Gastroesophageal sphincter (tissue), 4 donors: Measurements from ENCODE around the gene KCTD10. TPM values are rescaled to one million over a fixed set of nuclear protein-coding genes. Genes with fewer than 3 reads are reported as not detected.
"Not testable (repeated sequence)": the region's sequence is repeated elsewhere in the genome, so short reads cannot be mapped to it uniquely, and the experiment has no call there.

Experiments
- ATAC-seq: fragments of 150-250 bp; one replicate; pipeline ENCODE4 v1.9.1; 2016; ENCODE audit warnings: mild to moderate bottlenecking, moderate library complexity
- H3K27ac ChIP-seq, 4 donors: fragments of 200-600 bp; sonication (generic) in 3 of 4; 1 replicate in 3 of 4; 2 replicates in 1 of 4; pipeline ENCODE4 v1.5.1; 2016 to 2019
- H3K27me3 ChIP-seq: fragments of 200-600 bp; sonication (generic); one replicate; pipeline ENCODE4 v1.5.1; 2019
- H3K36me3 ChIP-seq, 2 donors: fragments of 200-600 bp; sonication (generic); one replicate each; pipeline ENCODE4 v1.5.1; 2019; ENCODE audit warnings: control low read depth in 1 of 2
- H3K4me1 ChIP-seq, 3 donors: fragments of 200-600 bp; sonication (generic); 1 replicate in 2 of 3; 2 replicates in 1 of 3; pipeline ENCODE4 v1.5.1; 2016 to 2019; ENCODE audit warnings: control low read depth in 2 of 3
- H3K4me3 ChIP-seq, 2 donors: fragments of 200-600 bp; sonication (generic); one replicate each; pipeline ENCODE4 v1.5.1; 2019; ENCODE audit warnings: mild to moderate bottlenecking in 1 of 2, moderate library complexity in 1 of 2
- H3K9me3 ChIP-seq, 3 donors: fragments of 200-600 bp; sonication (generic); one replicate each; pipeline ENCODE4 v1.5.1; 2017 to 2019; ENCODE audit warnings: control low read depth in 2 of 3
- CTCF ChIP-seq, 4 experiments: fragments of 200-600 bp in 2 of 4; fragments of 450-650 bp in 2 of 4; sonication (generic) in 1 of 4; IDR thresholded peaks; one replicate each; pipeline ENCODE4 v1.5.1; 2017 to 2019; ENCODE audit warnings: antibody characterized with exemption in 4 of 4, mild to moderate bottlenecking in 2 of 4, moderate library complexity in 2 of 4
- EP300 ChIP-seq: sonication (generic); formaldehyde crosslinking; IDR thresholded peaks from one replicate; pipeline ENCODE4 v1.6.1; 2017; ENCODE audit warnings: antibody characterized with exemption, mild to moderate bottlenecking
- POLR2A ChIP-seq, 2 donors: fragments of 450-650 bp; IDR thresholded peaks; one replicate each; pipeline ENCODE4 v1.6.1; 2017; ENCODE audit warnings: antibody characterized with exemption in 2 of 2, mild to moderate bottlenecking in 2 of 2, moderate library complexity in 1 of 2
- POLR2AphosphoS5 ChIP-seq: sonication (generic); formaldehyde crosslinking; IDR thresholded peaks from one replicate; pipeline ENCODE4 v1.6.1; 2017; ENCODE audit warnings: antibody characterized with exemption
- WGBS, 2 donors: methylation state at CpG; one replicate each; pipeline ENCODE4 v1.1.5; 2018; ENCODE audit warnings: low coverage in 1 of 2; 5-methylcytosine and 5-hydroxymethylcytosine counted together
- total RNA-seq, 4 donors: library from RNA; depleted of rRNA; stranded (reverse); fragments of >200 nt; gene quantifications; one replicate each; pipeline ENCODE4 v1.1.0, GENCODE V29; 2016

The KCTD10 gene
- total RNA-seq, 4 donors from 2014 or later: 76.8 to 104 (median 94.5) TPM

GRCh38 chr12:109432431-109432830 lies 44.7 kb downstream of the KCTD10 start:
- Histone ChIP-seq H3K36me3 (no peaks in the 10 kb centered on the region), H3K9me3 (no peaks in the 10 kb centered on the region), H3K27ac (no peak overlapping the region), H3K4me3 (no peak overlapping the region), H3K27me3 (no peaks in the 10 kb centered on the region), H3K4me1 (peaks cover 0 to 18% (median 2%) of the 10 kb centered on the region in 3 donors)
- 76 to 82% methylated on average over 4 of the region's 6 CpGs for WGBS, 2 donors
- no peak for ATAC-seq
- TF ChIP-seq POLR2A (IDR thresholded peaks at IDR 0.05): no peak
- TF ChIP-seq CTCF (IDR thresholded peaks at IDR 0.05): no peak
- TF ChIP-seq EP300: no peak
- TF ChIP-seq POLR2AphosphoS5: no peak

- no peak overlapping the region for H3K27ac ChIP-seq
- H3K27me3 ChIP-seq: no peaks in the 10 kb centered on the region
- ATAC-seq: no peak
- peaks cover 0 to 18% (median 2%) of the 10 kb centered on the region in 3 donors for H3K4me1 ChIP-seq
- no peaks in the 10 kb centered on the region for H3K9me3 ChIP-seq
- WGBS, 2 donors: 82 to 93% methylated on average over 2 to 3 of the region's 6 CpGs
- no peak overlapping the region for H3K4me3 ChIP-seq
- no peak for TF ChIP-seq CTCF (IDR thresholded peaks at IDR 0.05)
- no peak for TF ChIP-seq POLR2AphosphoS5
- no peak for TF ChIP-seq EP300
- no peak for TF ChIP-seq POLR2A (IDR thresholded peaks at IDR 0.05)
- H3K36me3 ChIP-seq: no peaks in the 10 kb centered on the region
These were observed 46.9 kb downstream of the KCTD10 start for GRCh38 chr12:109430244-109430643.

- peaks cover 0 to 18% (median 2%) of the 10 kb centered on the region in 3 donors for H3K4me1 ChIP-seq
- WGBS, 2 donors: 77% methylated on average over 3 of the region's 3 CpGs; no CpG with 5 or more reads in 1 of the 2 donors
- H3K27ac ChIP-seq, H3K27me3 ChIP-seq, H3K4me3 ChIP-seq, ATAC-seq, H3K36me3 ChIP-seq, H3K9me3 ChIP-seq: not testable (repeated sequence)
These were observed 48.3 kb downstream of the KCTD10 start for GRCh38 chr12:109428804-109429203.

- TF ChIP-seq CTCF (IDR thresholded peaks at IDR 0.05) (peak; percentile 86 to 97 (median 94)), EP300 (no peak), POLR2AphosphoS5 (peak; percentile 29)
- H3K36me3 ChIP-seq: no peaks in the 10 kb centered on the region
- H3K4me1 ChIP-seq: peaks cover 0 to 13% (median 2%) of the 10 kb centered on the region in 3 donors
- no peaks in the 10 kb centered on the region for H3K9me3 ChIP-seq
- H3K27me3 ChIP-seq: no peaks in the 10 kb centered on the region
- ATAC-seq: peak; percentile 86
- H3K27ac ChIP-seq: no peak overlapping the region
- WGBS, 2 donors: 20 to 25% methylated on average over 8 of the region's 8 CpGs
- H3K4me3 ChIP-seq: no peak overlapping the region
These were observed 49.0 kb downstream of the KCTD10 start for GRCh38 chr12:109428037-109428629.

- H3K27me3 ChIP-seq: peaks cover 22% of the 10 kb centered on the region
- TF ChIP-seq EP300 (no peak), POLR2AphosphoS5 (no peak), POLR2A (IDR thresholded peaks at IDR 0.05) (no peak), CTCF (IDR thresholded peaks at IDR 0.05) (no peak)
- peaks cover 0 to 3% (median 0%) of the 10 kb centered on the region in 3 donors for H3K4me1 ChIP-seq
- ATAC-seq: no peak
- H3K27ac ChIP-seq: no peak overlapping the region
- no peaks in the 10 kb centered on the region for H3K36me3 ChIP-seq
- H3K4me3 ChIP-seq: no peak overlapping the region
- 80 to 84% methylated on average over 8 to 9 of the region's 9 CpGs for WGBS, 2 donors
- H3K9me3 ChIP-seq: no peaks in the 10 kb centered on the region
These were observed 53.7 kb downstream of the KCTD10 start for GRCh38 chr12:109423392-109423791.
